ENCODE measurements around the gene TMEM170B.

GRCh38 chr6:11586117-11586516, 48.6 kb downstream of the TMEM170B start:
- TF ChIP-seq EZH2 (IDR thresholded peaks at IDR 0.05): no peak
- no peak for TF ChIP-seq JUND (IDR thresholded peaks at IDR 0.05)
- no peak for TF ChIP-seq SP1 (IDR thresholded peaks at IDR 0.05; ENCODE audit: low read depth)
- TF ChIP-seq CEBPB (IDR thresholded peaks at IDR 0.05; ENCODE audit: low read depth): no peak
- TF ChIP-seq CTCF (IDR thresholded peaks at IDR 0.05 in 2 of 3, conservative IDR thresholded peaks at IDR 0.05 in 1 of 3; ENCODE audit: borderline replicate concordance in 1 of 3, insufficient read depth in 1 of 3, low read depth in 2 of 3, low read length in 2 of 3): no peak
- TF ChIP-seq POLR2A (IDR thresholded peaks at IDR 0.05; ENCODE audit: borderline replicate concordance, extremely low read depth, insufficient read depth, insufficient read length): no peak
- no peak for TF ChIP-seq SRF (IDR thresholded peaks at IDR 0.05; ENCODE audit: low read depth)
- no peak for TF ChIP-seq RAD21 (IDR thresholded peaks at IDR 0.05; ENCODE audit: low read depth)
- TF ChIP-seq ZNF274 (IDR thresholded peaks at IDR 0.05; ENCODE audit: low read depth, low read length): no peak
- TF ChIP-seq ZBTB33 (IDR thresholded peaks at IDR 0.05; ENCODE audit: extremely low read depth, insufficient replicate concordance, low read length): no peak
- no peak for TF ChIP-seq SIN3A (IDR thresholded peaks at IDR 0.05; ENCODE audit: low read depth)
- no peak for TF ChIP-seq YY1 (IDR thresholded peaks at IDR 0.05; ENCODE audit: extremely low read depth, insufficient replicate concordance, low read depth, low read length)
- TF ChIP-seq ATF3 (IDR thresholded peaks at IDR 0.05): no peak

All from HCT116 (cell line).